Duodenal mucosa (tissue), 2 donors: Measurements from ENCODE around the gene LMTK2.

ENCODE experiments used
- H3K27ac ChIP-seq: one replicate; pipeline ENCODE4 v1.7.0; 2013; ENCODE audit warnings: low read depth, low read length
- H3K27me3 ChIP-seq, 2 donors: one replicate each; pipeline ENCODE4 v1.7.0; 2013; ENCODE audit warnings: low read length in 2 of 2, control low read depth in 1 of 2; ENCODE audit not compliant: insufficient read depth in 2 of 2, control insufficient read depth in 1 of 2
- H3K36me3 ChIP-seq, 2 donors: one replicate each; pipeline ENCODE4 v1.7.0; 2013; ENCODE audit warnings: low read length in 2 of 2, control low read depth in 1 of 2; ENCODE audit not compliant: insufficient read depth in 2 of 2, control insufficient read depth in 1 of 2
- H3K4me1 ChIP-seq, 2 donors: one replicate each; pipeline ENCODE4 v1.7.0; 2013; ENCODE audit warnings: low read length in 2 of 2, control low read depth in 1 of 2; ENCODE audit not compliant: insufficient read depth in 2 of 2, control insufficient read depth in 1 of 2
- H3K4me3 ChIP-seq, 2 donors: one replicate each; pipeline ENCODE4 v1.7.0; 2013; ENCODE audit warnings: low read length in 2 of 2, low read depth in 1 of 2
- H3K9ac ChIP-seq, 2 donors: one replicate each; pipeline ENCODE4 v1.7.0; 2013; ENCODE audit warnings: low read length in 2 of 2, low read depth in 1 of 2
- H3K9me3 ChIP-seq, 2 donors: one replicate each; pipeline ENCODE4 v1.7.0; 2013; ENCODE audit warnings: low read length in 2 of 2, control low read depth in 1 of 2; ENCODE audit not compliant: control insufficient read depth in 1 of 2

The LMTK2 gene

DNA sequence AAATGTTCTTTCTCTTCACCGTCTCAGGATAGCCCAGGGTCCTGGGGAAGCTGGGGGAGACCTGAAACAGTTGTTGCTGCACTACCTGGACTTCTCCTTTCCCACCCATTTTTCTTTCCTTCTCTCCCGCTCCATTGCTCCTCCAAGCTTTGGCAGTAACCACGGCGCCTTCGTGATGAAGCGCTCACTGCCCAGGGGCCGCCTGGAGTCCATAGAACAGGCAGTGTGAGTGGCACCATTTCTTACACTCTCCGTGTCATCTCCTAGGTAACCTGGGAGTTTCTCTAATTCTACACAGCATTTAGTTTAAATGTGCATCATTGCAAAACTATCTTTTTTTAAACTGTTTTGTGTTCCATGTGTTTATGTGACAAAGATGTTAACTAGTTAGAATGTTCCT is 64.3 kb downstream of the LMTK2 start:
- Histone ChIP-seq H3K4me3 (no peak overlapping the region), H3K4me1 (peaks cover 0 to 1% of the 10 kb centered on the region in 2 donors), H3K36me3 (peaks cover 15 to 46% of the 10 kb centered on the region in 2 donors), H3K9ac (no peak overlapping the region), H3K9me3 (no peaks in the 10 kb centered on the region), H3K27ac (no peak overlapping the region), H3K27me3 (no peaks in the 10 kb centered on the region)

- H3K4me3 ChIP-seq: no peak overlapping the region
- no peaks in the 10 kb centered on the region for H3K27me3 ChIP-seq
- H3K4me1 ChIP-seq: no peaks in the 10 kb centered on the region
- no peak overlapping the region for H3K9ac ChIP-seq
- H3K9me3 ChIP-seq: no peaks in the 10 kb centered on the region
- H3K36me3 ChIP-seq: peaks cover 15 to 46% of the 10 kb centered on the region in 2 donors
- H3K27ac ChIP-seq: no peak overlapping the region
These were observed 64.8 kb downstream of the LMTK2 start for GRCh38 chr7:98171449-98171848.

DNA sequence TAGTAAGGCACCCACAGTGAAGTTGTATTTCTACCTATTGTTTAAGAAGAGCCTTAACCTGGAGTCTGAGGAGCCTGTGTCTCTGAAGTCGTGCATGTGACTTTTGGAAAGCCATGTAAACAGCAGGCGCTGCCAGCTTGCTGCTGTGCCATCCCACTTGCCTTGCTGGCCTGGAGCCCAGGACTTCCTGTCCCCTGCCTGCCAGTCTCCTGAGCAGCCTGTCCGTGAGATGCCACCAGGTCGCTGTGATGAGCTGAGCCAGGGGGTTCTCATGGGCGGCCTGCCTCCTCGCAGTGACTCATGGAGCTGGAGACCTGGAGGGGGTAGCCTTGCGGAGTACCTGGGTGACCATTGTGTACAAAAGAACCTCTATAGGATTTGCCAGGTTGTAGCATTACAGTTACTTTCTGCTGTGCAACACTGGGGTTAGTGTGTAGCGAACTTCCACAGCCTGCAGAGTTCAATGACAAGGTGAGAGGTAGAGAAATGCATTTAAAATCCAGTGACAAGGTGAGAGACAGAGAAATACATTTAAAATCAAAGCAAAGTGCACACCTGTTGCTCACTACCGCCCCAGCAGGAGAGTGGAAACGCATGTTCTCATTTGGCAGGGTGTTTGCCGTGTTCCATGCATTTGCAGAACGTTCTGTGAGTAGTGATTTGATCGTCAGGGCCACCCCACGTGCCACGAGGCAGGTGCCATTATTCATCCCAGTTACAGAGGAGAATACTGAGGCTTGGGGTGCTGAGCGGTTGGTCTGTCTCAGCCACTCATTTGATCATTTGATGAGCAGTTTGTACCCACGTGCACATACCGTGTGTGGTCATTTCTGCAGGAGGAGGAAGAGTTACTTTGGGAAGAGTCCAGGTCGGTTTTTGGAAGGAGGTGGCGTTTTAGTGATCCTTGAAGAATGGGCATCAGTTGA is 67.9 kb downstream of the LMTK2 start:
- Histone ChIP-seq H3K4me3 (no peak overlapping the region), H3K36me3 (peaks cover 22 to 48% of the 10 kb centered on the region in 2 donors), H3K27me3 (no peaks in the 10 kb centered on the region), H3K27ac (no peak overlapping the region), H3K9me3 (no peaks in the 10 kb centered on the region), H3K4me1 (no peaks in the 10 kb centered on the region), H3K9ac (no peak overlapping the region)

DNA sequence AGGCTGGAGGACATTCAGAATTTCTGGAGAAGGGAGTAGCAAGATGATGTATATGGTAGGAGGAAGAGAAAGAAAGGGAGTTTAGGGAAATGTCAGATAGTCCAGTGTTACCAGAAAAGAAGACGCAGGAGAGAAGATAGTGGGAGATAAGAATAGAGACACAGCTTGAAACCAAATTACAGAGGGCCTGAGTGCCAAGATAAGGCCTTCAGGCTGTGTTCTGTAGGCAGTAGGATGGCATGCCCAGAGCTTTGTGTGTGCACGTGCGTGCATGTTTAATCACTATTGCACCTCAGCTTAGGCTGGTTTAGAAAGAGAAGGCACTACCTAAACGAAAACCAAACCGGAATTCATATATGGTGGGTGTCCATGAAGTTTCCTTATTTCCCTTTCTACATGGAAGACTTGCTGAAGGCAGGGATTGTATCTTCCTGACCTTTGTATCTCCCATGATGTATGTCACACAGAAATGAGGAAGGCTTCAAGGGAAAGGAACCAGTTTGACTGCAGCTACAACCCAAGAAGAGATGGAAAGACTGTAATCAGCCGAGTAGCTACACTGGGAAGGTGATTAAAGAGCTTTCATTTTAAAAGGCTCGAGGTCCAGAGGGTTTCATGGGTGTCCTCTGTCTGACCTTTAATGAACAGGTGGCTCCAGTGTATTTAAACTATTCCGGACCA is 68.7 kb downstream of the LMTK2 start:
- H3K9ac ChIP-seq: no peak overlapping the region
- no peaks in the 10 kb centered on the region for H3K9me3 ChIP-seq
- H3K4me3 ChIP-seq: no peak overlapping the region
- no peaks in the 10 kb centered on the region for H3K27me3 ChIP-seq
- no peaks in the 10 kb centered on the region for H3K4me1 ChIP-seq
- no peak overlapping the region for H3K27ac ChIP-seq
- H3K36me3 ChIP-seq: peaks cover 25 to 50% of the 10 kb centered on the region in 2 donors

GRCh38 chr7:98177553-98177952 is 70.9 kb downstream of the LMTK2 start:
- Histone ChIP-seq H3K4me1 (no peaks in the 10 kb centered on the region), H3K4me3 (no peak overlapping the region), H3K36me3 (peaks cover 19 to 32% of the 10 kb centered on the region in 2 donors), H3K27me3 (no peaks in the 10 kb centered on the region), H3K9me3 (no peaks in the 10 kb centered on the region), H3K9ac (no peak overlapping the region), H3K27ac (no peak overlapping the region)

- H3K36me3 ChIP-seq: peaks cover 19 to 28% of the 10 kb centered on the region in 2 donors
- H3K27ac ChIP-seq: no peak overlapping the region
- no peak overlapping the region for H3K9ac ChIP-seq
- H3K27me3 ChIP-seq: no peaks in the 10 kb centered on the region
- no peak overlapping the region for H3K4me3 ChIP-seq
- H3K4me1 ChIP-seq: no peaks in the 10 kb centered on the region
- H3K9me3 ChIP-seq: no peaks in the 10 kb centered on the region
These were observed 71.7 kb downstream of the LMTK2 start for GRCh38 chr7:98178321-98178720.

DNA sequence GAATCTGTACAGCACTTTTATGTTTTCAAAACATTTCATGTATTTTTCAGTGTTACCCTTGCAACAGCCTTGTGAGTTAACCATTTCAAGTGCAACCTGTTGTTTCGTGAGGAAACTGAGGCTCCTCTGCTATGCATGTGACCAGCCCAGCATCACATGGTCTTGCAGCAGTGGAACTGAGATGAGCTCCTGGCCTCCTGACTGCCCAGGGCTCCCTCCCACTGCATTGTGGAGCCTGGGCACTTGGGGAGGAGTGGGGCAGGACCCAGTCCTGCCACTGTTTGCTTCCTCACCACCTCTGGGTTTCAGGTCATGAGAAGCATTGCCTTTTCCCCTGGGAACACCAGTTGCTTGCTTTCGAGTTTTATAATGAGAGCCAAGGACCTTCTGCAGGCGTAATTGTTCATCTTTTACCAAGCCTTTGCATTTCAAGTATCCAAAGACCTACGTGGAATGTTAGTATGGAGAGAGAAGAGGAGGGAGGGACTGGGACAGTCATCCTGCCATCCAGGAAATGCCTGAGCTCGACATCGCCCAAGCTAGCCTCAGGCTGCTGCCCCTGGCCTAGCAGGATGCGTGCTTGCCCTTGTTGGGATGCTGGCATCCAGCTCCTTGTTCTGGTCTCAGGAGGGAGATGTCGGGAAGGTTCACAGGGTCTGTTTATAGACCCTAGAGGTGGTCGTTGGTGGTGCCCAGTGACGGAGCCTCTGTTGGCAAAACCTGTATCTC is 72.3 kb downstream of the LMTK2 start:
- Histone ChIP-seq H3K36me3 (peaks cover 19 to 31% of the 10 kb centered on the region in 2 donors), H3K27me3 (no peaks in the 10 kb centered on the region), H3K9me3 (no peaks in the 10 kb centered on the region), H3K4me3 (no peak overlapping the region), H3K4me1 (no peaks in the 10 kb centered on the region), H3K27ac (no peak overlapping the region), H3K9ac (no peak overlapping the region)

DNA sequence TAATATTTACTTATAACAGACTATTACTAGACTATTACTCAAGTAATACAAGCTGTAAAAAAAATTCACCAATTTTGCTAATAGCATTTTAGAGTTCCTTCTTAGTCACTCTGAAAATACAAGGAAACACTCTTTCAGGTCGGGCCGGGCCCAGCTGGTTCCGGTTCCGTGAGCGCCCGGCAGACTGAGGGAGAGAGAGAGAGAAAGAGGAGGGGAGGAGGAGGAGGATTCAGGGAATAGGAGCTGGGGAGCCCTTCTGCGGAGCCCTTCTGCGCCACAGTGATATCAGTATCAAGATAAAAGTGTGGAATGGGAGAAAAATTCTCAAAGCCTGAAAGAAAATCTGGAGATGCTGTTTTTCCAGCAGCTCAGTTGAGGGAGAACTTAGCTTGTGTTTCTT is 74.1 kb downstream of the LMTK2 start:
- H3K4me1 ChIP-seq: no peaks in the 10 kb centered on the region
- no peaks in the 10 kb centered on the region for H3K27me3 ChIP-seq
- peaks cover 10 to 19% of the 10 kb centered on the region in 2 donors for H3K36me3 ChIP-seq
- no peak overlapping the region for H3K9ac ChIP-seq
- no peak overlapping the region for H3K4me3 ChIP-seq
- H3K27ac ChIP-seq: no peak overlapping the region
- no peaks in the 10 kb centered on the region for H3K9me3 ChIP-seq

GRCh38 chr7:98185101-98185500 is 78.4 kb downstream of the LMTK2 start:
- Histone ChIP-seq H3K9ac (no peak overlapping the region), H3K27ac (no peak overlapping the region), H3K4me3 (no peak overlapping the region), H3K9me3 (no peaks in the 10 kb centered on the region), H3K4me1 (no peaks in the 10 kb centered on the region), H3K27me3 (no peaks in the 10 kb centered on the region), H3K36me3 (peaks cover 3 to 27% of the 10 kb centered on the region in 2 donors)
